ENCODE results near the gene TMA7.
A peak's percentile ranks its signal among the peaks of the same experiment; 100 is the strongest.
"Not testable (repeated sequence)": the region's sequence is repeated elsewhere in the genome, so short reads cannot be mapped to it uniquely, and the experiment has no call there.

The TMA7 gene

DNA sequence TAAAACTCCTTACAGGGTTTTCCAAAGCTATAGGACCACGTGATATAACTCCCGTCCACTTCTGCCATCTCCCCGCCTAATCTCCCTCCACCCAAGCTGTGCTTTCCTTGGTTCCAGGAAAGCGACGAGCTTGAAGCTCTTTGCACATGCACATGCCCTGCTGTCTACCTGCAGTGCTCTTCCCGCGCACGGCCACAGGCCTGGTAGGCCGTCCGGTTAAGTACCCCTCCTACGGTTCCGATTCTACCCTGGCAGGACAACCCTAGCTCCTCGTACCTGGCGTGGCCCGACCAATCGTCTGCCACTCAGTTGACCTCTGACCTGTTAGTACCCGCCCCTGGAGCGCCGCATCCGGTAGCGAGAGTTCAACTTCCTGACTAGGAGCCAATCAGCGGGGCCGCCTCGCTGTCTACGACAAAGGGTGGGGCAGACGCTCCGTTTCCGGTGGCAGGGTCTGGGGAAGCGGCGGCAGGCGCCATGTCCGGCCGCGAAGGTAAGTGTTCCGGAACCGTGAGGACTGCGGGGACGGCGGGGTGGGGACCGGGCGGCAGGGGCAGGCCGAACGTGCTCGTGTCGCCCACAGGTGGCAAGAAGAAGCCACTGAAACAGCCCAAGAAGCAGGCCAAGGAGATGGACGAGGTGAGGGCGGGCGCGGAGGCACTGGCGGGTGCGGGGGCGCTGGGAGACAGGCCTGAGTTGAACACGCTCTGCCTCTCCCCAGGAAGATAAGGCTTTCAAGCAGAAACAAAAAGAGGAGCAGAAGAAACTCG lies at the start of gene TMA7, which contains the start of gene CCDC51:
Gene TMA7 (plus strand): TSS at position 438 of the 770 bp plus-strand sequence. CDS start 40 bp downstream, at position 478.
Gene CCDC51 (minus strand): TSS at position 300 of the 770 bp plus-strand sequence. CDS start 4,991 bp downstream, outside the sequence.
- H3K9me3 Mint-ChIP-seq: no peaks in the 10 kb centered on the region
- peaks cover 49% of the 10 kb centered on the region for H3K4me1 Mint-ChIP-seq (ENCODE audit: low read depth)
- H3K27me3 Mint-ChIP-seq: no peaks in the 10 kb centered on the region
- peaks cover 42% of the 10 kb centered on the region for H3K36me3 Mint-ChIP-seq (ENCODE audit: low read depth)
- peak within 1 kb of the TSS; percentile 100 for H3K4me3 Mint-ChIP-seq
- peak within 1 kb of the TSS; percentile 99 for H3K27ac Mint-ChIP-seq

GRCh38 chr3:48394391-48394790 lies 45.7 kb upstream of the TMA7 start:
- Mint-ChIP-seq H3K36me3 (ENCODE audit: low read depth) (no peaks in the 10 kb centered on the region), H3K9me3 (no peaks in the 10 kb centered on the region), H3K4me3 (no peak overlapping the region)

DNA sequence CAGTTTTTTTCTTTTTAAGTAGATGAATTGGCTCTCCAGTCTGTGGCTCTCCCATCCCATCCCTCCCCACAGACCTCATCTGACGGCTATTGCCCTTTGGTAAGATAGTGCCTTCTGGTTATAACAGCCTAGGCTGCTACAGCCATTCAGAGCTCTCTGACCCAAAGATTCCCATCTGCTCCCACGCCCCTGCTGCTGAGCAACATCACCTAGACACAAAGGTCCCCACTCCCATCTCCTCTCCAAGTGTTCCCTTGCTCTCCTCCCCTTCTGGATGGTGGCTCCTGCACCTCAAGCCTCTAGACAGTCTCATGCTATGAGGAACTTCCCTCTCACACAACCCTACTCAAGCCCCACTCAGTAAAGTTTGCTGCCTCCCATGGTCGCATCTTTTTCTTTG lies 44.3 kb upstream of the TMA7 start:
- H3K27ac Mint-ChIP-seq: no peak overlapping the region
- H3K27me3 Mint-ChIP-seq: peaks cover 14% of the 10 kb centered on the region
- H3K4me1 Mint-ChIP-seq (ENCODE audit: low read depth): no peaks in the 10 kb centered on the region
- no peaks in the 10 kb centered on the region for H3K36me3 Mint-ChIP-seq (ENCODE audit: low read depth)
- H3K4me3 Mint-ChIP-seq: no peak overlapping the region
- no peaks in the 10 kb centered on the region for H3K9me3 Mint-ChIP-seq

More at GRCh38 chr3:48394391-48394790, 45.7 kb upstream of the TMA7 start:
- Mint-ChIP-seq H3K27ac (peak overlapping the region; percentile 77), H3K27me3 (peaks cover 18% of the 10 kb centered on the region), H3K4me1 (ENCODE audit: low read depth) (no peaks in the 10 kb centered on the region)

- no peaks in the 10 kb centered on the region for H3K9me3 Mint-ChIP-seq
- peaks cover 3% of the 10 kb centered on the region for H3K27me3 Mint-ChIP-seq
- no peaks in the 10 kb centered on the region for H3K4me1 Mint-ChIP-seq (ENCODE audit: low read depth)
- no peak overlapping the region for H3K4me3 Mint-ChIP-seq
- no peak overlapping the region for H3K27ac Mint-ChIP-seq
- no peaks in the 10 kb centered on the region for H3K36me3 Mint-ChIP-seq (ENCODE audit: low read depth)
These were observed 42.0 kb upstream of the TMA7 start for GRCh38 chr3:48397767-48398681.

DNA sequence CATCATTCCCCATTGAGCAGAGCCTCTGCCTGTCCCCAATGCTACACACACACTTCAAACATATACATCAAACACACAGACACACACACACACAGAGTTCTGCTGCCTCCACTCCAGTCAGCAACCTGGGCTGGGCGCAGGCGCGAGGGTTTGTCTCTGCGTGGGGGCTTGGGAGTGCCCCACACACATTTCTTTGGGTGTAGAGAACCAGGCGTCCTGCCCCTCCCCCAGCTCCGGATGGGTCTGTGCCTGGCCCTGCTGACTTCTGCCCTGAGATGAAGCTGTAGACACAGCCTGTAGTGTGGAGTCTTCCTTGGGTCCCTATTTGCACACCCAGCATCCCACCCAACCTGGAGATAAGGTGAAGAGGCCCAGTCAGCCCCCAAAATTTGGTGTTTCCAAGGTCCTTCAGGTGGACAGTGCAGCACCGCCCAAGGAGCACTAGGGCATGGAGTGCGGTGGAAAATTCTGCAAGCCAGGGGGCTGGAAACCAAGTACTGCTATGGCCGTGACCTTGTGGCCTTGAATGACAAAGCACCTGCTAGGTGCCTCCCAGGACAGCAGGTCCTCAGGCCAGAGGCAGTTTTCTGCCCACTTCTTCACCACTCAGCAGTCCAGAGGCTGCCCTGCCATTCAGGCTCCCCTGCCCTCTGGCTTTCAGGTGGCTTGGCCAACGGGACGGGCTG lies 41.2 kb upstream of the TMA7 start:
- no peaks in the 10 kb centered on the region for H3K9me3 Mint-ChIP-seq

DNA sequence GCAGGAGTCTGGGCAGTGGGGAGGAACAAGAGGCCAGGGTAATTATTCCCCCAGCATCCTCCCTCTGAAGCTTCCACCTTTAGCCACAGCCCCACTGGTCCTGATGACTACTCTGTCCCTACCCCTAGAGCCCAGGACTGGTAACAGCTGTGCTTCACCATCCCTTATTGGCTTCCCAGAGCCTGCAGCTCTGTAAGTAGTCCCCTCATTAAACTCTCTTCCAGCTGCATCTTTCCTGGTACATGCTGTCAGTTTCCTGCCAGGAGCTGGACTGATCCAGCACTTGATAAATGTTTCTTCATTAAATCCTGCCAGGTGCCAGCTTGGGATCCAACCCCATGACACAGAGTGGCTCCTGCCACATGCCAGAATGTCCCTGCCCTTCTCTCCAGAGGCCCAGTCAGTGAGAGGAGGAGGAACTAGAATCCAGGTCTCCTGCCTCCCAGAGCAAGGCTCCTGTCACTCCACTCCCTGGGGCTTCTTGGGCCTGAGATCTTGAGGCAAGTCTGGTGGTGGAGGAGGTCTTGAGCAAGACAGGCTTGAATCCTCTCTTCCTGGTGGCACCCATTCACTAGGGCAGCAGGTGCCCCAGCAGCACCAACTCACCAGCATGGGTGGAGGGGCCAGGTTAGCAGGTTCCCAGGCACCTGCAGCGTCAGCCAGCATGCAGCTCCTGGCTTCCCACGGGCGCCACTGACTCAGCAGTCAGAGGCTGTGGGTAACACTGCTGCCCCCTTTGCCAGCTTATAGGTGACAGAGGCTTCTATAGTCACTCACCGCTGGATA lies 40.5 kb upstream of the TMA7 start:
- Mint-ChIP-seq H3K27me3 (peaks cover 3% of the 10 kb centered on the region), H3K36me3 (ENCODE audit: low read depth) (no peaks in the 10 kb centered on the region), H3K27ac (no peak overlapping the region), H3K9me3 (no peaks in the 10 kb centered on the region), H3K4me3 (no peak overlapping the region), H3K4me1 (ENCODE audit: low read depth) (no peaks in the 10 kb centered on the region)

More for the DNA sequence above, 41.2 kb upstream of the TMA7 start:
- Mint-ChIP-seq H3K27ac (no peak overlapping the region), H3K36me3 (ENCODE audit: low read depth) (no peaks in the 10 kb centered on the region), H3K4me3 (no peak overlapping the region), H3K27me3 (peaks cover 3% of the 10 kb centered on the region), H3K4me1 (ENCODE audit: low read depth) (no peaks in the 10 kb centered on the region)

DNA sequence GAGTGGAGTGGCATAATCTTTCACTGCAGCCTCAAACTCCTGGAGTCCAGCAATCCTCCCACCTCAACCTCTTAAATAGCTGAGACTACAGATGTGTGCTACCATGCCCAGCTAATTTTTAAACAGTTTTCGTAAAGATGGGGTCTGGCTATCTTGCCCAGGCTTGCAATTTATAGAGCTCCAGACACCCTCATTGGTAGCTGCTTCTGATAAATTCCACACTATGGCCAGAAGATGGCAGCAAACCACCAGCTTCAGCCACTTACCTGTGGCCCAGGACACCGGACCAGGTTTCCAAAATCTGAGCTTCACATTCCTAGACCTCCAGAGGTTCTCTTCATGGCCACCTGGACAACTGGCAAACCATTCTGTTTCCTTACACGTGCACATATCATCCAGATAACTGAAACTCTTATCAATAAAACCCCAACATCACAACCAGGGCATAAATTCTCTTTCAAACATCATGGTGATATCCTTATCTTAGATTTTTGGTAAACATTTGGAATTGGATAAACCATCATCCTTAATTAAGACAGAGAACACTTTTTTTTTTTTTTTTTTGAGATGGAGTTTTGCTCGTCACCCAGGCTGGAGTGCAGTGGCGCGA lies 39.1 kb upstream of the TMA7 start:
- H3K36me3 Mint-ChIP-seq (ENCODE audit: low read depth): no peaks in the 10 kb centered on the region
- peaks cover under 1% of the 10 kb centered on the region for H3K27me3 Mint-ChIP-seq
- no peak overlapping the region for H3K4me3 Mint-ChIP-seq
- no peaks in the 10 kb centered on the region for H3K9me3 Mint-ChIP-seq
- H3K4me1 Mint-ChIP-seq (ENCODE audit: low read depth): no peaks in the 10 kb centered on the region
- H3K27ac Mint-ChIP-seq: no peak overlapping the region

- not testable (repeated sequence) for H3K27me3 Mint-ChIP-seq; H3K36me3 Mint-ChIP-seq (ENCODE audit: low read depth); H3K4me1 Mint-ChIP-seq (ENCODE audit: low read depth); H3K27ac Mint-ChIP-seq; H3K9me3 Mint-ChIP-seq; H3K4me3 Mint-ChIP-seq
These were observed 38.6 kb upstream of the TMA7 start for GRCh38 chr3:48401434-48401901.

- no peaks in the 10 kb centered on the region for H3K27me3 Mint-ChIP-seq
- no peaks in the 10 kb centered on the region for H3K9me3 Mint-ChIP-seq
- H3K27ac Mint-ChIP-seq: no peak overlapping the region
- H3K4me3 Mint-ChIP-seq: no peak overlapping the region
- no peaks in the 10 kb centered on the region for H3K36me3 Mint-ChIP-seq (ENCODE audit: low read depth)
- H3K4me1 Mint-ChIP-seq (ENCODE audit: low read depth): no peaks in the 10 kb centered on the region
These were observed 37.8 kb upstream of the TMA7 start for GRCh38 chr3:48402281-48402732.

- Mint-ChIP-seq H3K27me3 (no peaks in the 10 kb centered on the region), H3K27ac (no peak overlapping the region), H3K36me3 (ENCODE audit: low read depth) (no peaks in the 10 kb centered on the region), H3K4me1 (ENCODE audit: low read depth) (no peaks in the 10 kb centered on the region), H3K4me3 (no peak overlapping the region), H3K9me3 (no peaks in the 10 kb centered on the region)
These were observed 37.1 kb upstream of the TMA7 start for GRCh38 chr3:48402907-48403306.

GRCh38 chr3:48403533-48404439 lies 36.3 kb upstream of the TMA7 start:
- no peaks in the 10 kb centered on the region for H3K36me3 Mint-ChIP-seq (ENCODE audit: low read depth)
- no peak overlapping the region for H3K27ac Mint-ChIP-seq
- H3K27me3 Mint-ChIP-seq: no peaks in the 10 kb centered on the region
- no peak overlapping the region for H3K4me3 Mint-ChIP-seq
- no peaks in the 10 kb centered on the region for H3K9me3 Mint-ChIP-seq
- no peaks in the 10 kb centered on the region for H3K4me1 Mint-ChIP-seq (ENCODE audit: low read depth)

DNA sequence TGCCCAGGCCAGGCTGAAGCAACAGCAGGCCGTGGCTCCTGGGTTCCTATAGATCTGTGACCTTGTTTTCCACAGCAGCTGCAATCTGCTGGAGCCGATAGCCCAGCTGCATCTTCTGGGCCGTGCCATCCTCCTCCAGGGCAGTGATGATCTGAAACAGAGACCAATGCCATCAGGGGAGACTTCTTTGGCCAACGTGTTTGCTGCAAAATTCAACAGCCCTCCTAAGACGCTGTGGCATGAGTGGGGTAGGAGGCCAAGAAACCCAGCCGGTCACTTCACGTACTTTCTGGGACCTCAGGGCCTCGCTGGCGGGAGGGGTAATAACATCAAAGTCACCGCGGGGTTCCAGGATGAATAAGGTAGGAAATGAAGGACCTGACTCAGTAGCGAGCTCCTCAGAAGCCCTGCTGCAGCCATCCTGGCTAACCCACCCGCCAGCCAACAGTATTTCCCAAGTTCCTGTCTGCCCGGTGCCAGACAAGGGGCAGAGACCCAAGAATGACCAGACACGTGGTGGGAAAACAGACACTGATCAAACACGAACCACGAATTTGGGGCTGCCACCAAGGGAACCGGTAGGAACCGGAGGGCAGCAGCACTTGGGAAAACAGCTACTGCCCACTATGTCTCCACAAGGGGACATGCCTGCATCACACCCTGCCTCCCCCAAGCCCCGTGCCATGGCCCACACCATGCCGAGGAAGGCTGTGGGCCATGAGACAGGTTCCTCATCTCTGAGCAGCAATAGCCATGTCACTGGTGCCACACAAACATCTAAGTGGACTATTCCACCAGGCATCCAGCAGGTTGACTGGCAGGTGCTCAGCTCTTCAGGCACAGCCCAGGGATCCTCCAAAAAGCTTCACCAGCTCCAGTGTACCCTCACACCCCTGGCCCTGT lies 35.4 kb upstream of the TMA7 start:
- Mint-ChIP-seq H3K9me3 (no peaks in the 10 kb centered on the region), H3K27ac (no peak overlapping the region), H3K4me1 (ENCODE audit: low read depth) (no peaks in the 10 kb centered on the region), H3K27me3 (no peaks in the 10 kb centered on the region), H3K4me3 (no peak overlapping the region), H3K36me3 (ENCODE audit: low read depth) (no peaks in the 10 kb centered on the region)

Data from stimulated activated naive CD8-positive, alpha-beta T cell treated with anti-CD3 and anti-CD28 coated beads, Interleukin-15, Interleukin-2, amounts not matched to agents 100 ng/mL and 50 ng/mL, for 24 hours (primary cell).